ENCODE data around the gene TTC29.

DNA sequence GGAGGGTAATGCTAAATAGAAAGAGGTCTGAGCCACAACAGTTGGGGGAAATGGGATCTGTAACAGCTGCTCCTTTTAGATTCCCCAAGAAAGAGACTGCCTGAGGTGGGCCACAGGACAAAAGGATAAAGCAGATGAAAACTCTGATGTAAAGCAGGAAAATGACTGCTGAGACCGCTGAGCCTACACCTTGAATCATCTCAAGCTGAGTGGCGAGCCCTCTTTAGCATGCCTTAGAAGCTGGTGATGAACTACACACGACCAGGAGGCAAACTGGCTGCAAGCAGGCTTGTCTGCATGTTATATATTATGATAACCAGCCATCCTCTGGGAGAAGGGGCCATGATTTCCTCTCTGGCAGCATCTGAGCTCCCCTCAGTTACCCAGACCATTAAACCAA lies 88.4 kb downstream of the TTC29 start:
- no peak for TF ChIP-seq EZH2phosphoT487 (IDR thresholded peaks at IDR 0.05; ENCODE audit: insufficient read depth, low read depth)
- no peak for TF ChIP-seq EZH2 (IDR thresholded peaks at IDR 0.05; ENCODE audit: insufficient read depth, poor library complexity, severe bottlenecking)

Data from GM23248 (cell line).